Stimulated activated naive B cell treated with anti-CD40 and anti-IgM and Interleukin-4, amounts not matched to agents 10 μg/mL and 1 μg/mL and 100 μg/mL, for 72 hours (primary cell): Measurements from ENCODE around the gene AGBL1.

ENCODE experiments used
- ATAC-seq, 2 donors: fragments of 150-1000 bp; cut with Tn5 transposase; replicated peaks; 2 replicates each; pipeline ENCODE4 v1.10.0; 2021; ENCODE audit warnings: moderate library complexity in 1 of 2
- DNase-seq: peaks from one replicate; pipeline ENCODE4 v3.0.0; 2021
- H3K27ac Mint-ChIP-seq: one replicate; pipeline ENCODE4 v1.8.0; 2022; ENCODE audit warnings: mild to moderate bottlenecking, mixed read lengths
- H3K27me3 Mint-ChIP-seq, 2 donors: one replicate each; pipeline ENCODE4 v1.8.0; 2022; ENCODE audit warnings: mixed read lengths in 2 of 2
- H3K36me3 Mint-ChIP-seq, 2 donors: one replicate each; pipeline ENCODE4 v1.8.0; 2022; ENCODE audit warnings: mixed read lengths in 2 of 2, mild to moderate bottlenecking in 1 of 2
- H3K4me1 Mint-ChIP-seq, 2 donors: one replicate each; pipeline ENCODE4 v1.8.0; 2022; ENCODE audit warnings: mixed read lengths in 2 of 2, mild to moderate bottlenecking in 1 of 2
- H3K4me3 Mint-ChIP-seq, 2 donors: one replicate each; pipeline ENCODE4 v1.8.0; 2022; ENCODE audit warnings: mild to moderate bottlenecking in 2 of 2, mixed read lengths in 2 of 2, moderate library complexity in 1 of 2
- H3K9me3 Mint-ChIP-seq, 2 donors: one replicate each; pipeline ENCODE4 v1.8.0; 2022; ENCODE audit warnings: mixed read lengths in 2 of 2, mild to moderate bottlenecking in 1 of 2

AGBL1 gene

DNA sequence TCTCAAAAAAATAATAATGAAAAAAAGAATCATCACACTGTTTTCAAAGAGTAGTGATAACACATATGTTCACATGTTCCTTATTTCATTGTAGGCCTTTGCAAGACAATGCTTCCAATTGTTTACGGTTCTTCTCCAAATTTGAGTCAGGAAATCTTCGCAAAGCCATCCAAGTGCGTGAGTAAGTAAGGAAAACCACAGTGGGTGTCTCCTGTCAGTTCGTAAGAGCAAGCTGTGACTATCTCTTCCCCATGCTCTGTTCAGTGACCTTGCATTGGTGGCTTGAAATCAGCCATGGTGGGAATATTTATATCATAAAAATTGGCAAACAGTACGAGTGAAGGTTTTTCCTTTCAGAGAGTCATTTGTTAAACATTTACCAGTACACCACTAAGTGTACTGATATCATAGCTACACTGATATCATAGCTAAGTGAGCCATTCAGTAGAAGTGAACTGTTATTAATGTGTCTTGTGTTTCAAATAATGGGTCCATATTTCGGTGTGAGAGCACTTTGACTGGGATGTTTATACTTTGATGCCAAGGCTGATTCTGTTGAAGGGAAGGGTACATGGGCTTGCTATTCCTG lies 187.3 kb downstream of the AGBL1 start:
- Mint-ChIP-seq H3K4me1 (no peaks in the 10 kb centered on the region), H3K36me3 (no peaks in the 10 kb centered on the region), H3K9me3 (no peaks in the 10 kb centered on the region), H3K27ac (no peak overlapping the region), H3K27me3 (no peaks in the 10 kb centered on the region), H3K4me3 (no peak overlapping the region)
- DNase-seq (no peak), ATAC-seq (no peak)

DNA sequence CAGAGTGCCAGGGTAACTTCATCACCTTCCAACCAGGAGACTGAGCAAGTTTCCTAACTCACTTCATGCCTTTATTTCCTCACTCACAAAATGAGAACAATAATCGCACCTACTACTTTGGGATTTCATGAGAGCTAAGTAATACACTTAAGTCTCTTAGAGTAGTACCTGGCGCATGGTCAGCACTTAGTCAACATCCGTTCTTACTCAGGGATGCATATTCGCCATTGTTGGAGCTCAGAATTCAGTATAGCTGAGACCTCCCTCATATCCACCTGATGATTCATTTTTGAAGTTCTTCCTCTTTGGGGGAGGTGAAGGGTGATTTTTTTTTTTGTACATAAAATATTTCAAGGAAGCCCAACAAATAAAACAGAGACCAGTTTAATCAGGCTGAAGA lies 188.2 kb downstream of the AGBL1 start:
- H3K36me3 Mint-ChIP-seq = no peaks in the 10 kb centered on the region
- ATAC-seq = no peak
- no peaks in the 10 kb centered on the region for H3K9me3 Mint-ChIP-seq
- no peak overlapping the region for H3K4me3 Mint-ChIP-seq
- no peak overlapping the region for H3K27ac Mint-ChIP-seq
- no peaks in the 10 kb centered on the region for H3K4me1 Mint-ChIP-seq
- no peaks in the 10 kb centered on the region for H3K27me3 Mint-ChIP-seq
- no peak for DNase-seq

DNA sequence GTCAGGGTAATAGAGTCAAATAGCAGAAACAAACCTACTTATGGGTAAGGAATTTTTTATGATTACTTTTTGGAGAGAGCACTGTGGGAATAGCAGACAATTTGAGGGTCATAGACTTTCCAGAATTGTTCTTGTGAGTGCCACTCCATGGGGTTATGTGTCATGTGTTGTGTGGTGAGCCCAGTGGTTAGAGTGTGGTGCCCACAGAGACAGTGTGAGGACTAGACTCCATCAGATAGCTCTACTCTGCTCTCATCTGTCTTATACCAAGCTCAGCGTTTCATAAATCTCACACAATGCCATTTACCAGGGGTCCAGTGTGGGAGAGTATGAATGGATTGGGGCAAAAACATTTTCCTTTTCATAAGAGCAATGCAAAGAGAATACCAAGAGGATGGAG lies 188.9 kb downstream of the AGBL1 start:
- no peak for ATAC-seq
- Mint-ChIP-seq H3K36me3 (no peaks in the 10 kb centered on the region), H3K9me3 (no peaks in the 10 kb centered on the region), H3K4me3 (no peak overlapping the region), H3K27ac (no peak overlapping the region), H3K27me3 (no peaks in the 10 kb centered on the region), H3K4me1 (no peaks in the 10 kb centered on the region)
- no peak for DNase-seq

DNA sequence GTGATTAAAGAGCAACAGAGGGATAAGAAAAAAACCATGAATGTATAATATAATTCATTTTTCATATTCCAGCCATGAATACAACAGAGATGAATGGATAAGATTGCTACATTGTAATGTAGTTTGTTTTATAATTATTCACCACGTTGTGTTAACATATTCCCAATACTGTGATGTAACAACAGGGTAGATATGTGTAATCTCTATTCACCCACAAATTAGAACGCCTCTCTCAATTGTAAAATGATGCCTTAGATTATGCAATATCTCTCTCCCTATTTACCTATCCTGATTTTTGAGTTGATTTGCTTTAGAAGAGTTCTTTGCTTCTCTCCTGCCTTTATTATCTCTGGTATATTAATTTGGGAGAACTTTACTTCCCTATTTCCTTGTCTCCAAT lies 193.6 kb downstream of the AGBL1 start:
- Mint-ChIP-seq H3K9me3 (no peaks in the 10 kb centered on the region), H3K36me3 (no peaks in the 10 kb centered on the region), H3K27me3 (no peaks in the 10 kb centered on the region), H3K4me3 (no peak overlapping the region), H3K4me1 (no peaks in the 10 kb centered on the region), H3K27ac (no peak overlapping the region)
- no peak for DNase-seq
- no peak for ATAC-seq

DNA sequence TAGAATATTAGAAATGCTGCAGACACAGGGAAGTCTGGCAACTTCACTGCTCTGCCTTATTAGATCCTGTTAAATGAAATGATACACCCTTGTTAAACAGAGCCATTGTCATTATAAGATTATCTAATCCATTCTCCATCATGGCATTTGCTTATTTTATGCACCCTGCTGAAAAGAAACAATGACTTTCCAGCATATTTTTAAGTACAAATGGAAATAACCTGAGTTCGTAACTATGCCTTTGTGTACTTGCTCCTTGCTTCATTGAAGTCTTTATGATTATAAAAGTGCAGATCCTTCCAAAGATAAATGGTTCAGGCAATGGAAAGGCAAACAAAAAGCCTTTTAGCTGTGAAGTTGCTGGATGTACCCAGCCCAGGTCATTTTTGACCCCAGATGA lies 195.7 kb downstream of the AGBL1 start:
- Mint-ChIP-seq H3K27me3 (no peaks in the 10 kb centered on the region), H3K4me1 (no peaks in the 10 kb centered on the region), H3K4me3 (no peak overlapping the region), H3K9me3 (no peaks in the 10 kb centered on the region), H3K36me3 (no peaks in the 10 kb centered on the region), H3K27ac (no peak overlapping the region)
- DNase-seq = no peak
- no peak for ATAC-seq

DNA sequence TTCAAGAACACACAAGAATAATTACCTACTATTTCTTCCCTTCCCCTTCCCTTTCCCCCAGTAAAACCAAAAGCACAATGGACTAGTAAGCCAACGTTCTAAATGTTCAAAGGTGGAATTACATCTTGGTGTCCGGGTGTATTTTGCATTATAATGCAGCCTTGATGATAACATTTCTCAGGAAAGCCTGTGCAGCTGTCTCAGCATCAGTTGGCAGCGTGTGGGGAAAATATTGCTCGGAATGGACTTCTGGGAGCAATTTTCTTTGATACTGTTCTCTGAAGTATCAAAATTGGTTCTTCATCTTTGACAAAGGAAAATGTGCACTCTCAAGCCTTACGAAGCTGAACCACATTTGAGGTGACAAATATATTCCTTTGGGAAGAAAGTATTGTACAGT lies 198.9 kb downstream of the AGBL1 start:
- H3K4me1 Mint-ChIP-seq = no peaks in the 10 kb centered on the region
- no peak overlapping the region for H3K27ac Mint-ChIP-seq
- ATAC-seq (no peak), DNase-seq (no peak)
- H3K27me3 Mint-ChIP-seq = no peaks in the 10 kb centered on the region
- no peaks in the 10 kb centered on the region for H3K9me3 Mint-ChIP-seq
- no peaks in the 10 kb centered on the region for H3K36me3 Mint-ChIP-seq
- H3K4me3 Mint-ChIP-seq = no peak overlapping the region

DNA sequence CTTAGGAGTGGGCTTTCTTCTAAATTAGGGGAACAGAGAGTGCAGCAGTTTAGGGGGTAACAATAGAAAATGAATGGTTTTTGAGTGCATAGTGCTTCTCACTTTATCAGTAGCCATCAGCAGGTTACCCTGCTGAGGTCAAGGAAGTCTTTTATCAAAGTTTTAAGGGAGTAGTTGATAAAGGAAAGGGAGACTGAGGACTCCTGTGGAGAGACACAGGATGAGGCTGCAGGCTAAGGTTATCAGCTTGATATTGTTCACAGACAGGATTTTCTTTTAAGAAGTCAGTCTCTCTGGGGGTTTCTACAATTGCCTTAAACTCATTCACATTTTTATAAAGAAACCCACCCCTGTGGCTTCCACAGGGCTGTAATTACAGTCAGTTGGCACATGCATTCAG lies 205.0 kb downstream of the AGBL1 start:
- peaks cover 0 to 3% of the 10 kb centered on the region in 2 donors for H3K27me3 Mint-ChIP-seq
- H3K36me3 Mint-ChIP-seq = no peaks in the 10 kb centered on the region
- no peak for ATAC-seq
- no peak for DNase-seq
- peaks cover 0 to 5% of the 10 kb centered on the region in 2 donors for H3K9me3 Mint-ChIP-seq
- H3K27ac Mint-ChIP-seq = no peak overlapping the region
- H3K4me1 Mint-ChIP-seq = no peaks in the 10 kb centered on the region
- H3K4me3 Mint-ChIP-seq = no peak overlapping the region

DNA sequence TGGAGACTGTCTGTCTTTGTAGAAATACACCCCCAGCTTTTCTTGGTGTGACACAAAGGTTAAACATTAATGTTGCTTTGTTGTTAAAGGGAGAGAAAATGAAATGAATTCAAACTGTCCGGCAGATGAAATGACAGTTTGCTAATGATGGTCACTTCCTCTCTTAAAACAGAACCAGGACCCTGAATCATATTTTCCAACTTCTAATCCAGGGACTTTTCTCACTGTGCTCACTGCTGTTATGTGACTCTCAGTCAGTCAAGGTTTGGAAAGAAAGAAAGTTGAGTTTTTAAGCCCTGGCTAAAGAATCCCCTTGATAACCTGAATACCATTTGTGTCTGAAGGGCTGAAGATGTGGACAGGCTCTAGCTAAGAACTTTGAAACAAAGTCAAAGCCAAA lies 215.8 kb downstream of the AGBL1 start:
- no peak for ATAC-seq
- peaks cover 3 to 11% of the 10 kb centered on the region in 2 donors for H3K27me3 Mint-ChIP-seq

DNA sequence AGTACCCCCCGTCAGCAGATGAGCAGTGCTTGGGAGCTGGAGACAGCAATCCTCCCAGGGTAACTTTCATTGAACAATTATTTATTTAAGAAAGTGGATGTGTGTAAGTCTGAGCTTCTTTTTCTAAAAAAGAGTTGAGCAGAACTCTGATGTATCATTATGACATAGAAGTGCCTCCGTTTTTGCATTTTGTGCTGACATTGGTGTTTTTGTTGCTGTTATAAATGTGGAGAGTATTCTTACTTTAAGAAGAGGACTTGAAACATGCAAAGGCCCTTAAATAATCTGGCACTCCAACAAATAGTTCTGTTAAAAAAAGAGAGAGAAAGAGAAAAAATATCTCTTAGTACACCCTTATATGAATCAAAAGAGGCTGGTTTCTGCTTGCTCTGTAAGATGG lies 217.1 kb downstream of the AGBL1 start:
- Mint-ChIP-seq H3K36me3 (no peaks in the 10 kb centered on the region), H3K9me3 (no peaks in the 10 kb centered on the region), H3K4me3 (no peak overlapping the region), H3K4me1 (no peaks in the 10 kb centered on the region), H3K27me3 (peaks cover 3 to 6% of the 10 kb centered on the region in 2 donors), H3K27ac (no peak overlapping the region)
- DNase-seq (no peak), ATAC-seq (no peak)

More for the DNA sequence above, 215.8 kb downstream of the AGBL1 start:
- no peak for DNase-seq
- no peak overlapping the region for H3K4me3 Mint-ChIP-seq
- no peaks in the 10 kb centered on the region for H3K4me1 Mint-ChIP-seq
- H3K27ac Mint-ChIP-seq = no peak overlapping the region
- H3K9me3 Mint-ChIP-seq = no peaks in the 10 kb centered on the region
- no peaks in the 10 kb centered on the region for H3K36me3 Mint-ChIP-seq

DNA sequence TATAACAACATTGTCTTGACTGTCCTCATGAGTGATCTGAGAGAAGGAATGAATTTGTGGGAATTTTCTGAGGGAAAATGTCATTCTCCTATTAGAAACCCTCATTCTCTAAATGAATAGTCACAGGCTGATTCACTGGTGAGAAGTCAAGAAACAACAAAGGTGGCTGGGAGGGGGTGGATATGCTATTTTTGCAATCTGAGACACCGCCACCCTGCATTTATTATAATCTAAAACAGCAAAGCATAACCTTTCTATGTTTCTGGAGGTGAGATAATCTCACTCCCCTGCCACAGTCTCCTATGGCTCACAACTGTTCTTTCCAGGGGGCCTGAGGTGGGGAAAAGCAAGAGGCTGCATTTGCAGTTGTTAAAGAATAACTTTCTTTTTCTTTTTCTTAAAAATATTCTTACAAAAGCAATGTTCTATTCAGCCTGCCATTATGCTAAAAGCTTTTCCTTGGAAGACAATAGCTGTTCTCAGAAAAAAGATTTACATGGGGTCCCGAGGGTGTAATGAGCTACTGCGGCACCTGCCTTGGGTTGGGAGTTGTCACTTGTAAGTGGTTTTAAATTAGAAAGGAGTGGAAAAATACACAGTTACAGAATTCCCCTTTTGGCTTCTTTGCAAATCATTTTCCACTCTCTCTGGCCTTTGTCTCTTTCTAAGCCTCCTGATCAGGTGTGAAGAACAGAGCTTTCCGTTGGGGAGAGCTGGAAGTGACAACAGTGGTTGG lies 220.9 kb downstream of the AGBL1 start:
- no peak for DNase-seq
- no peaks in the 10 kb centered on the region for H3K36me3 Mint-ChIP-seq

DNA sequence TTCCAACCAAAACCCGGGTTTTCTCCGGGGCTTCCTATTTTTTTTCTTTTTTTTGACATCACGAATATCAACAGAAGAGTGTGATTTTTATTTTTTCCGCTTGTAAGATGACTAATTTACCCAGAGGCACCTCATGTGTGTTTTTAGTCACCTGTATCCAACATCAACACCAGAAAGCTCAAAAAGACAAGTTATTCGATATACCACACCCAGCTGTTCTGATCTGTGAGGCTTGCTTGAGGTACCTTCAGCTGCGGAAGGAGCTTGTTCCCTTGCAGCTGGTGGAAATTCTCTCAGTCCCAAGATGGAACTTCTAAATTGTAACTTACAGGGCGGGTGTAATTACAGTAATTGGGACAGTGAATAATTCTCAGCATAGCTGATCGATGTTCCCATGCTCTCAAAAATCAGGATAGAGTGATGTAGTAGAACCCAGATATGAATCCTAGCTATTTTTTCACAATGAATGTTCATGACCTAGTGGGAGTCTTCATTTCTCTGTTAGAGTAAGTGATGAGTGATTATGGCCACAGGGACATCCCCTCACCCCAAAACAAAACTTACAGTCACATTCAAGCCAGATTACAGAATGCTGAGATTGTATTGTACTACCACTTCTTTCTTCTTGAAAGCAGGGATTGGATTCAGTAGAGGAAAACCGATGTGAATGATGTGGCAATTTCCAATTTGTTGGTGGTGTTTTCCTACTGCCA lies 232.1 kb downstream of the AGBL1 start:
- Mint-ChIP-seq H3K9me3 (no peaks in the 10 kb centered on the region), H3K4me1 (no peaks in the 10 kb centered on the region), H3K36me3 (no peaks in the 10 kb centered on the region), H3K4me3 (no peak overlapping the region), H3K27me3 (peaks cover 0 to 8% of the 10 kb centered on the region in 2 donors), H3K27ac (no peak overlapping the region)
- DNase-seq = no peak
- ATAC-seq = no peak

More for the DNA sequence above, 220.9 kb downstream of the AGBL1 start:
- Mint-ChIP-seq H3K9me3 (peaks cover 1 to 3% of the 10 kb centered on the region in 2 donors), H3K4me3 (no peak overlapping the region), H3K27ac (no peak overlapping the region), H3K4me1 (no peaks in the 10 kb centered on the region), H3K27me3 (peaks cover 3 to 6% of the 10 kb centered on the region in 2 donors)
- no peak for ATAC-seq

DNA sequence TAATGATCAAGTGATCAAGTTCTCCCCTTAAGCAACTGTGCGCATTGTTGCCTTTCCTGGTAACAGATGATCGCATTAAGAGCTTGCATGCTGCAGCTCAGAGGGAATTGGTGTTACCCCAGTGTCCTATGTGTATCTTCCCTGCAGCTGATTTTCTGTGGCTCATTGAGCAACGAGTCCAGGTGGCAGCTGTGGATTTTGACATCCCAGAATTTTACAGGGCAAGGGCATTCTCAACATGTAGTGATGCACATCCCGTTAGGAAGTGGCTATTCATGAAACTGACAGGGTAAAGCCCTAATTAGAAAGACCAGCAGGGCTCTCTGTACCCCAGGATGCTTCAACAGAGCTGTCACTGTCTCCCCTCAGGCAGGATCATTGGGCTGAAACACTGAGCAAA lies 232.8 kb downstream of the AGBL1 start:
- Mint-ChIP-seq H3K36me3 (no peaks in the 10 kb centered on the region), H3K27ac (no peak overlapping the region), H3K4me1 (no peaks in the 10 kb centered on the region), H3K4me3 (no peak overlapping the region), H3K27me3 (peaks cover 0 to 8% of the 10 kb centered on the region in 2 donors), H3K9me3 (peaks cover 0 to 6% of the 10 kb centered on the region in 2 donors)
- DNase-seq (no peak), ATAC-seq (no peak)

DNA sequence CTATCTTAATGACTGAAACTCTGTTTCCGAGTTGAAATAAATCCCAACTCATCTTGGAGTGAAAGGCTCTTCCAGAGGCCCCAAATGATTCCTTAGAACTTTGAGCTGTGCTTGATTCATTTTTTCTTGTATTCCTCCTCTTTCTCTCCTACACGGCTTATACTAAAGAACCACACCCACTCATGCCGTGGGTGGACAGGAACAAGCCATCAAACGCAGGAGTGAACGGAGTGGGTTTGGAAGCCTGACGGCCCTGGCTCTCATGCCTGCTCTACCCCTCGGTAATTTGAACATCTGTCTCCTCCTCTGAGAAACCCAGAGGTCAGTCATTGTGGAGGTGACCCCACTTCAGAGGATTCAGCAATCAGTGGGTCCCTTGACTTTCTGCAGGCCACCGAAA lies 236.5 kb downstream of the AGBL1 start:
- ATAC-seq = no peak
- Mint-ChIP-seq H3K27me3 (peaks cover 0 to 7% of the 10 kb centered on the region in 2 donors), H3K27ac (no peak overlapping the region), H3K4me1 (no peaks in the 10 kb centered on the region), H3K4me3 (no peak overlapping the region), H3K36me3 (no peaks in the 10 kb centered on the region), H3K9me3 (peaks cover 3 to 9% of the 10 kb centered on the region in 2 donors)
- no peak for DNase-seq

DNA sequence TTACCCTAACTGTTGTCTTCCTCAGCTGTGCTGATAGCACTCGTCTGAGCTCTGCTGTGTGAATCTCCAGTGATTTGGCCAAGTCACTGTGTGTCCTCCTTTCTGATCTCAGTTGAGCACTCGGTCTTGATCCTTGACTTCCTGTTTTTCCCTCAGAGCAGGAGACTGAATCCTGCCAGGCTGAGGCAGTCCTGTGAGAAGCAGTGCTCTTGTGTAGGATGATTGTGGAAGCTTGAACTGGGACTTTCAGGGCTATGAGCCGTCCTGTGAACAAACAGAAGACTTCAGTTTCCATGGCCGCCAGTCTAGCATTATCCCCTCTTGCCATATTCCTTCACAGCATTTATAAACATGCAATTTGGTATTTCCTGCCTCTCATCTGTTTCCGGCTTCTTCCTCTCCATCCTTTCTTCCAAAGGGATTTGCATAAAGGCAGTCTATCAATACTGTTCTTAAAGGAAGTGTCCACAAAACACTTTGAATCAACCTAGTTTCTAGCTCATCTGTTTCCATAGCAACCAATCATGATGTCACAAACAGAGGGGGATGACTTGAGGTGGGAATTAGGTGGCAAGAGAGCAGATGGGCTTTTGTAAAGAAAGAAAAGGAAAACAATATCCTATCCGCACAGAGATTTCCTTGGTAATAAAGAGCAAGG lies 237.2 kb downstream of the AGBL1 start:
- DNase-seq (no peak), ATAC-seq (no peak)
- Mint-ChIP-seq H3K36me3 (no peaks in the 10 kb centered on the region), H3K9me3 (peaks cover 3 to 9% of the 10 kb centered on the region in 2 donors), H3K4me3 (no peak overlapping the region), H3K27me3 (peaks cover 0 to under 1% of the 10 kb centered on the region in 2 donors), H3K4me1 (no peaks in the 10 kb centered on the region), H3K27ac (no peak overlapping the region)
